HepG2 (cell line): ENCODE measurements around the gene RASSF8. TPM values are rescaled to one million over a fixed set of nuclear protein-coding genes. Genes with fewer than 3 reads are reported as not detected.

Experiments used
- ATAC-seq: fragments of 200-7000 bp; cut with Tn5 transposase; 3 replicates; pipeline ENCODE4 v1.9.1; 2020; ENCODE audit warnings: mild to moderate bottlenecking, moderate library complexity
- BruUV-seq: library from RNA; stranded (reverse); fragments of 400-500 nt; replicated peaks from 2 replicates; lab custom pipeline; 2021; lab: Mats Ljungman, UMichigan
- CTCF ChIA-PET: fragments of 300-600 bp; formaldehyde crosslinking; extraction: SDS; loops from one replicate; lab custom pipeline; 2021; ENCODE audit warnings: low total read pairs, inconsistent platforms, low intra/inter-chr PET ratio; lab: Yijun Ruan, JAX
- POLR2A ChIA-PET: fragments of 350-600 bp; sonication (Branson Sonifier 250); formaldehyde crosslinking; loops from one replicate; lab custom pipeline; 2020; ENCODE audit warnings: antibody characterized with exemption, inconsistent platforms; lab: Yijun Ruan, JAX
- DNase-seq: peaks from one replicate; pipeline ENCODE4 v3.0.0-alpha.2; 2015; ENCODE audit warnings: low spot score
- FAIRE-seq: peaks from 3 replicates; lab custom pipeline; 2011; peaks lifted over from hg19 to GRCh38; lab: Jason Lieb, UNC
- H2AFZ ChIP-seq: one replicate; pipeline ENCODE4 v1.6.1; 2011; ENCODE audit warnings: low read length, inconsistent platforms
- H3K27ac ChIP-seq: fragments of 300-600 bp; 3 replicates; pipeline ENCODE4 v1.8.0; 2011; ENCODE audit warnings: mixed run types, mild to moderate bottlenecking, mixed read lengths, low read length, inconsistent platforms; ENCODE audit not compliant: insufficient read depth; ENCODE audit errors: extremely low read length
- H3K27me3 ChIP-seq, 2 experiments: fragments of 200-600 bp in 1 of 2; 2 replicates in 1 of 2; 3 replicates in 1 of 2; pipeline versions ENCODE4 v1.6.0 to v1.8.0; 2011; ENCODE audit warnings: low read length in 2 of 2, mild to moderate bottlenecking in 2 of 2, moderate library complexity in 2 of 2, inconsistent platforms in 1 of 2; ENCODE audit not compliant: insufficient read depth in 2 of 2, control insufficient read depth in 1 of 2
- H3K36me3 ChIP-seq, 2 experiments: fragments of 200-600 bp in 1 of 2; replicated peaks in 1 of 2; 2 replicates in 1 of 2; 3 replicates in 1 of 2; pipeline versions ENCODE4 v1.5.1 to v1.8.0; 2011; ENCODE audit warnings: low read length in 2 of 2, inconsistent platforms in 1 of 2; ENCODE audit not compliant: insufficient read depth in 2 of 2, control insufficient read depth in 1 of 2
- H3K4me1 ChIP-seq: 2 replicates; pipeline ENCODE4 v1.5.1; 2012; ENCODE audit warnings: low read length, inconsistent platforms; ENCODE audit not compliant: insufficient read depth
- H3K4me2 ChIP-seq: 2 replicates; pipeline ENCODE4 v1.6.0; 2011; ENCODE audit warnings: low read depth, low read length, inconsistent platforms
- H3K4me3 ChIP-seq, 3 experiments: fragments of 200-600 bp in 1 of 3; sonication (generic), shearing (Covaris generic) in 1 of 3; replicated peaks in 1 of 3; 2 replicates each; pipeline ENCODE4 v1.5.1; 2011 to 2016; ENCODE audit warnings: low read length in 3 of 3, inconsistent platforms in 2 of 3, low read depth in 2 of 3, mild to moderate bottlenecking in 2 of 3, control low read depth in 1 of 3, mixed read lengths in 1 of 3; ENCODE audit not compliant: insufficient read depth in 1 of 3
- H3K79me2 ChIP-seq: one replicate; pipeline ENCODE4 v1.6.1; 2011; ENCODE audit warnings: low read length, inconsistent platforms; ENCODE audit not compliant: insufficient read depth
- H3K9ac ChIP-seq: 2 replicates; pipeline ENCODE4 v1.6.0; 2011; ENCODE audit warnings: mild to moderate bottlenecking, low read depth, low read length, inconsistent platforms; ENCODE audit not compliant: insufficient read depth
- H3K9me3 ChIP-seq: 2 replicates; pipeline ENCODE4 v1.5.1; 2012; ENCODE audit warnings: mild to moderate bottlenecking, low read length
- H4K20me1 ChIP-seq: 2 replicates; pipeline ENCODE4 v1.6.0; 2011; ENCODE audit warnings: inconsistent platforms, mild to moderate bottlenecking, low read length, moderate library complexity; ENCODE audit not compliant: insufficient read depth
- ADNP ChIP-seq: sonication (generic); formaldehyde crosslinking; IDR thresholded peaks from 2 replicates; pipeline ENCODE4 v1.4.0; 2020; ENCODE audit warnings: missing genetic modification reagents
- BHLHE40 ChIP-seq: IDR thresholded peaks from 2 replicates; pipeline ENCODE4 v1.6.1; 2011; ENCODE audit warnings: low read length, improper control_type of control experiment
- FLYWCH1 ChIP-seq: sonication (generic); formaldehyde crosslinking; IDR thresholded peaks from 2 replicates; pipeline ENCODE4 v1.8.1; 2023; ENCODE audit warnings: mild to moderate bottlenecking, missing genetic modification reagents
- NCOA2 ChIP-seq: sonication (generic); formaldehyde crosslinking; IDR thresholded peaks from 2 replicates; pipeline ENCODE4 v1.8.0; 2022; ENCODE audit warnings: inconsistent platforms
- RFX5 ChIP-seq: IDR thresholded peaks from 2 replicates; pipeline ENCODE4 v1.6.1; 2011; ENCODE audit warnings: low read depth, low read length, improper control_type of control experiment
- SATB2 ChIP-seq: sonication (generic); formaldehyde crosslinking; IDR thresholded peaks from 2 replicates; pipeline ENCODE4 v1.5.0; 2020; ENCODE audit warnings: missing genetic modification reagents
- ZKSCAN8 ChIP-seq: IDR thresholded peaks from 2 replicates; pipeline ENCODE4 v1.6.1; 2016; ENCODE audit warnings: borderline replicate concordance, missing genetic modification reagents, missing compliant biosample characterization
- ZNF138 ChIP-seq: sonication (generic); formaldehyde crosslinking; IDR thresholded peaks from 2 replicates; pipeline ENCODE4 v1.5.0; 2020; ENCODE audit warnings: mild to moderate bottlenecking, low read depth, missing genetic modification reagents
- ZNF235 ChIP-seq: sonication (generic); formaldehyde crosslinking; IDR thresholded peaks from 2 replicates; pipeline ENCODE4 v1.8.1; 2023; ENCODE audit warnings: mild to moderate bottlenecking, missing genetic modification reagents, borderline replicate concordance
- ZNF3 ChIP-seq: IDR thresholded peaks from 2 replicates; pipeline ENCODE4 v1.7.0; 2017; ENCODE audit warnings: inconsistent platforms
- ZNF543 ChIP-seq: sonication (generic); formaldehyde crosslinking; IDR thresholded peaks from 2 replicates; pipeline ENCODE4 v1.4.0; 2020; ENCODE audit warnings: mild to moderate bottlenecking, missing genetic modification reagents
- WGBS: methylation state at CpG from one replicate; pipeline ENCODE4 v1.1.6; 2017; ENCODE audit warnings: low lambda C conversion rate; 5-methylcytosine and 5-hydroxymethylcytosine counted together
- in situ Hi-C: cut with HindIII; loops from 2 replicates; pipeline ENCODE4 v1.10.0; 2017; ENCODE audit warnings: low pct_unique_long_range_greater_than_20kb; ENCODE audit not compliant: extremely low pct_ligation_motif_present
- intact Hi-C: fragments of 100-400 bp; cut with micrococcal nuclease; formaldehyde crosslinking; loops from one replicate; pipeline ENCODE4 v1.10.0; 2022; ENCODE audit not compliant: unreplicated experiment
- polyA plus RNA-seq, 8 experiments: library from polyadenylated mRNA; depleted of rRNA in 3 of 8; stranded (reverse) in 7 of 8; unstranded in 1 of 8; fragments of >200 nt; fragmentation: Illumina TruSeq in 4 of 8; extraction: Trizol in 4 of 8; gene quantifications; 2 replicates each; pipeline versions ENCODE4 v1.2.1 to v1.2.3, GENCODE V29; 2011 to 2016; ENCODE audit warnings: low read depth in 4 of 8, missing spikeins in 1 of 8, mixed read lengths in 1 of 8; ENCODE audit not compliant: insufficient read depth in 1 of 8
- total RNA-seq, 5 experiments: library from RNA; depleted of rRNA; stranded (reverse); fragments of >200 nt; fragmentation: Illumina TruSeq; extraction: Trizol; gene quantifications; 2 replicates each; pipeline ENCODE4 v1.2.3, GENCODE V29; 2016; ENCODE audit warnings: low read depth in 1 of 5
- TF ChIP-seq, protein P1 (sequence below): sonication (generic); formaldehyde crosslinking; IDR thresholded peaks from 2 replicates; pipeline ENCODE4 v1.4.0; 2020; ENCODE audit warnings: mild to moderate bottlenecking, missing genetic modification reagents, borderline replicate concordance
- TF ChIP-seq, protein P2 (sequence below): sonication (generic); formaldehyde crosslinking; IDR thresholded peaks from 2 replicates; pipeline ENCODE4 v1.4.0; 2020; ENCODE audit warnings: mild to moderate bottlenecking, missing genetic modification reagents
- TF ChIP-seq, protein P3 (sequence below): sonication (generic); formaldehyde crosslinking; IDR thresholded peaks from 2 replicates; pipeline ENCODE4 v1.4.0; 2020; ENCODE audit warnings: missing genetic modification reagents
- TF ChIP-seq, protein P4 (sequence below): sonication (generic); formaldehyde crosslinking; IDR thresholded peaks from 2 replicates; pipeline ENCODE4 v1.8.1; 2022; ENCODE audit warnings: mild to moderate bottlenecking, missing genetic modification reagents

Gene RASSF8
- total and polyA plus RNA-seq, 2 of the 13 experiments (the other 11 are each of a cell fraction or from before 2014, with no cell fraction given): 0.82 to 9.2 TPM

DNA sequence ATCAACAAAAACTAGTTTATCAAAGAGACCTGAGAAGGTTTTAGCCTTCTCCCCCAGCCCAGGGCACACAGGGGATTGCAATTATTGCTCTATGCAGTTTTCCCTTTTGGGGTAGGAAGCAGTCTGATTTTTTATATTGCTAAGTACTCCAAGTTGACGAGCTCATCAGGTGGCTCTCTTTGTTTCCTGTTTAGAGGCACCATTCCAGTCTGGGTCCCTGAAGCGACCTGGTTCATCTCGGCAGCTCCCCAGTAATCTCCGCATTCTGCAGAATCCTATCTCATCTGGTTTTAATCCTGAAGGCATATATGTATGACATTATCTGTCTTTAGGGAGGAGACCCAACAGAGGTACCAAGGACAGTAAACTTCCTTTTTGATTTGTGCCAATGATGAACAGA is 110.0 kb downstream of the RASSF8 start:
- Histone ChIP-seq H3K36me3 (no peaks in the 10 kb centered on the region), H3K4me1 (no peaks in the 10 kb centered on the region), H3K9ac (no peak overlapping the region), H2AFZ (no peak overlapping the region), H3K27me3 (no peaks in the 10 kb centered on the region), H3K9me3 (no peaks in the 10 kb centered on the region), H3K79me2 (no peaks in the 10 kb centered on the region), H3K27ac (no peak overlapping the region), H3K4me2 (no peak overlapping the region), H4K20me1 (no peaks in the 10 kb centered on the region), H3K4me3 (no peak overlapping the region)
- no peak for FAIRE-seq
- WGBS: 71% methylated on average over 4 of the region's 4 CpGs
- BruUV-seq: no TSS peak
- ChIA-PET CTCF (no interaction called here), POLR2A (no interaction called here)
- in situ Hi-C loops: no loop called here
- intact Hi-C loops: no loop called here
- no peak for DNase-seq
- ATAC-seq: no peak
- TF ChIP-seq ADNP (CRISPR knock-in tag): no peak
- no peak for TF ChIP-seq ZNF138
- TF ChIP-seq, protein P1, sequence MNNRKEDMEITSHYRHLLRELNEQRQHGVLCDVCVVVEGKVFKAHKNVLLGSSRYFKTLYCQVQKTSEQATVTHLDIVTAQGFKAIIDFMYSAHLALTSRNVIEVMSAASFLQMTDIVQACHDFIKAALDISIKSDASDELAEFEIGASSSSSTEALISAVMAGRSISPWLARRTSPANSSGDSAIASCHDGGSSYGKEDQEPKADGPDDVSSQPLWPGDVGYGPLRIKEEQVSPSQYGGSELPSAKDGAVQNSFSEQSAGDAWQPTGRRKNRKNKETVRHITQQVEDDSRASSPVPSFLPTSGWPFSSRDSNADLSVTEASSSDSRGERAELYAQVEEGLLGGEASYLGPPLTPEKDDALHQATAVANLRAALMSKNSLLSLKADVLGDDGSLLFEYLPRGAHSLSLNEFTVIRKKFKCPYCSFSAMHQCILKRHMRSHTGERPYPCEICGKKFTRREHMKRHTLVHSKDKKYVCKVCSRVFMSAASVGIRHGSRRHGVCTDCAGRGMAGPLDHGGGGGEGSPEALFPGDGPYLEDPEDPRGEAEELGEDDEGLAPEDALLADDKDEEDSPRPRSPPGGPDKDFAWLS (CRISPR knock-in tag): no peak
- TF ChIP-seq BHLHE40: no peak
- no peak for TF ChIP-seq NCOA2 (CRISPR knock-in tag)
- TF ChIP-seq, protein P2, sequence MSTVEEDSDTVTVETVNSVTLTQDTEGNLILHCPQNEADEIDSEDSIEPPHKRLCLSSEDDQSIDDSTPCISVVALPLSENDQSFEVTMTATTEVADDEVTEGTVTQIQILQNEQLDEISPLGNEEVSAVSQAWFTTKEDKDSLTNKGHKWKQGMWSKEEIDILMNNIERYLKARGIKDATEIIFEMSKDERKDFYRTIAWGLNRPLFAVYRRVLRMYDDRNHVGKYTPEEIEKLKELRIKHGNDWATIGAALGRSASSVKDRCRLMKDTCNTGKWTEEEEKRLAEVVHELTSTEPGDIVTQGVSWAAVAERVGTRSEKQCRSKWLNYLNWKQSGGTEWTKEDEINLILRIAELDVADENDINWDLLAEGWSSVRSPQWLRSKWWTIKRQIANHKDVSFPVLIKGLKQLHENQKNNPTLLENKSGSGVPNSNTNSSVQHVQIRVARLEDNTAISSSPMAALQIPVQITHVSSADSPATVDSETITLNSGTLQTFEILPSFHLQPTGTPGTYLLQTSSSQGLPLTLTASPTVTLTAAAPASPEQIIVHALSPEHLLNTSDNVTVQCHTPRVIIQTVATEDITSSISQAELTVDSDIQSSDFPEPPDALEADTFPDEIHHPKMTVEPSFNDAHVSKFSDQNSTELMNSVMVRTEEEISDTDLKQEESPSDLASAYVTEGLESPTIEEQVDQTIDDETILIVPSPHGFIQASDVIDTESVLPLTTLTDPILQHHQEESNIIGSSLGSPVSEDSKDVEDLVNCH (CRISPR knock-in tag): no peak
- no peak for TF ChIP-seq FLYWCH1 (CRISPR knock-in tag)
- TF ChIP-seq ZKSCAN8 (CRISPR knock-in tag): no peak
- no peak for TF ChIP-seq ZNF235 (CRISPR knock-in tag)
- no peak for TF ChIP-seq ZNF543 (CRISPR knock-in tag)
- no peak for TF ChIP-seq SATB2 (CRISPR knock-in tag)
- TF ChIP-seq, protein P3, sequence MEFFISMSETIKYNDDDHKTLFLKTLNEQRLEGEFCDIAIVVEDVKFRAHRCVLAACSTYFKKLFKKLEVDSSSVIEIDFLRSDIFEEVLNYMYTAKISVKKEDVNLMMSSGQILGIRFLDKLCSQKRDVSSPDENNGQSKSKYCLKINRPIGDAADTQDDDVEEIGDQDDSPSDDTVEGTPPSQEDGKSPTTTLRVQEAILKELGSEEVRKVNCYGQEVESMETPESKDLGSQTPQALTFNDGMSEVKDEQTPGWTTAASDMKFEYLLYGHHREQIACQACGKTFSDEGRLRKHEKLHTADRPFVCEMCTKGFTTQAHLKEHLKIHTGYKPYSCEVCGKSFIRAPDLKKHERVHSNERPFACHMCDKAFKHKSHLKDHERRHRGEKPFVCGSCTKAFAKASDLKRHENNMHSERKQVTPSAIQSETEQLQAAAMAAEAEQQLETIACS (CRISPR knock-in tag): no peak
- TF ChIP-seq RFX5: no peak
- TF ChIP-seq, protein P4, sequence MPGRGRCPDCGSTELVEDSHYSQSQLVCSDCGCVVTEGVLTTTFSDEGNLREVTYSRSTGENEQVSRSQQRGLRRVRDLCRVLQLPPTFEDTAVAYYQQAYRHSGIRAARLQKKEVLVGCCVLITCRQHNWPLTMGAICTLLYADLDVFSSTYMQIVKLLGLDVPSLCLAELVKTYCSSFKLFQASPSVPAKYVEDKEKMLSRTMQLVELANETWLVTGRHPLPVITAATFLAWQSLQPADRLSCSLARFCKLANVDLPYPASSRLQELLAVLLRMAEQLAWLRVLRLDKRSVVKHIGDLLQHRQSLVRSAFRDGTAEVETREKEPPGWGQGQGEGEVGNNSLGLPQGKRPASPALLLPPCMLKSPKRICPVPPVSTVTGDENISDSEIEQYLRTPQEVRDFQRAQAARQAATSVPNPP (CRISPR knock-in tag): no peak
- no peak for TF ChIP-seq ZNF3 (CRISPR knock-in tag)
